Measurements from ENCODE around the gene ARHGAP4.
A peak's percentile ranks its signal among the peaks of the same experiment; 100 is the strongest.

Gene ARHGAP4

DNA sequence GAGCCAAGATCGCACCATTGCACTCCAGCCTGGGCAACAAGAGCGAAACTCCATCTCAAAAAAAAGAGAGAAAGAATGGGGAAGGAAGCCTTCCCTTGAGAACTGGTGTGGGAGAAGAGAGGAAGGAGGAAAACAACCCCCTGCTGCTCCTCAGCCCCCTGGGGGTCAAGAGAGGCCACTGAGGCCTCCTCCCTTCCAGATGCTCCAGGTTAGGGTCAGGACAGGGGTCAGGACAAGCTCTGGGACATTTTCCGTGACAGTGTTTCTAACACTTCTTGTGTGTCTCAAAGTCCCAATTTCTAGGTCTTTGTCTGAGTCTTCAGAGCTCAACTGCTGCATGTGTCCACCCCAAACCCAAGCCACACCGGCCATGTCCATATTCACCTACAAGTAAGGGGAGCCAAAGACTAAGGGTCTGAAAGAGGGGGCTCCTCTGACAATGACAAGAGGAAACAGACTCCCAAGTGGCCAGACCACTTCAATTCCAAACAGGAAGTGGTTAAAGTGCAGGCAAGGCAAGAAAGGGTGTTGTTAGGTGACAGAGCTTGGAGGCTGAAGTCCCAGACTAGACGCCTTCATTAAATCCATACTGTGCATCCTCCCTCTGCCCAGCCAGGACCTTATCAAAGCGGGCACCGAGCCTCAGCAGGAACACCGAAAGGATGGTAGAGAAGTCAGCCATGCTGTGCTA is 48.3 kb downstream of the ARHGAP4 start:
- DNase-seq, result no peak

DNA sequence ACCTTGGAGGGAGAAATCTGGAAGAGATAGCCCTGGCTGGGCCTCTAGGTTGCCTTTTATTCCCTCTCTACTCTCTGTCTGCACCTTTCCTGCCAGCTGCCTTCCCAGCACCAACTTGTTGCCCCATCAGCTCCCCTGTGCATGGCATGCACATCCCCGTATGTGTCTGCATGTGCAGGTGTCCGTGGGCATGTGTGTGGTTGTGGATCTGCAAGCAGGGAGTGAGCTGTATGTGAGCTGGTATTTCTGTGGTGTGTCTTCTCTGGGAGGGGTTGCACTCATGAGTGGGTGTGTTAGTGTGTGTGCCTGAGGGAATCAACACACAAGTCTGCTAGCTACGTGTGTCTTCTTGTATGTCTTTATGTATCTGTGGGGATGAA is 50.0 kb downstream of the ARHGAP4 start:
- no peak for DNase-seq

DNA sequence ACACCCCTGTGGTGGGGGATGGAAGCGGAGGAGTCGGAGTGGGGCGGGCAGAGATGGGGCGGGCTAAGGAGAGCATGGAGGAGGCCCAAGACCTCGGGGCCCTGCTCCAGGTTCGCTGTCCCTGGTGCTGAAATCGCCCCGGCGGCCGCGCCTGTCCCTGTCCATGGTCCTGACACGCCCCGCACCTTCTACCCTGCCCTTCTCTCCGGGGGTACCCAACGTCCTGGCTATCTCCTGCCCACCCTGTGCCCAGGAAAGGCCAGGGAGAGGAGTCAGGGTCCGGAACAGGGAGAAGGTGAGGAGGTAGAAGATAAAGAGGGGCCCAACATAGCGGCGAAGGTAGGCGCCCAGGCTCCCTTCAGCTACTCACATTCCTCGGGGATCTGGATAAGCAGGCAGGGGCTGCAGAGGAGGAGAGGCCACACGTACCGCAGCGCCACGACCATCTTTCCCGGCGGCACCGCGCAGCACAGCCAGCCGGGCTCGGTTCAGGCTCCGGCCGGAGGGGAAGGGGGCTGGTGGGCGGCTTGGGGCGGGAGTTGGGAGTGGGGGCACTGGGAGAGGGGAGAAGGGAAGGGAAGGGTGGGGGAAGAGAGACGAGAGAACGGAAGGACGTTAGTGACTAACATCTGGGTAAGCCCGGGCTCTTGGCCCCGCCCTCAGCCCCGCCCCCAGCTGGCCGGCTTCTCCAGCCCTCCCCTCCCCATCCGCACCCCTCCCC is 50.5 kb downstream of the ARHGAP4 start:
- peak; percentile 44 for DNase-seq

DNA sequence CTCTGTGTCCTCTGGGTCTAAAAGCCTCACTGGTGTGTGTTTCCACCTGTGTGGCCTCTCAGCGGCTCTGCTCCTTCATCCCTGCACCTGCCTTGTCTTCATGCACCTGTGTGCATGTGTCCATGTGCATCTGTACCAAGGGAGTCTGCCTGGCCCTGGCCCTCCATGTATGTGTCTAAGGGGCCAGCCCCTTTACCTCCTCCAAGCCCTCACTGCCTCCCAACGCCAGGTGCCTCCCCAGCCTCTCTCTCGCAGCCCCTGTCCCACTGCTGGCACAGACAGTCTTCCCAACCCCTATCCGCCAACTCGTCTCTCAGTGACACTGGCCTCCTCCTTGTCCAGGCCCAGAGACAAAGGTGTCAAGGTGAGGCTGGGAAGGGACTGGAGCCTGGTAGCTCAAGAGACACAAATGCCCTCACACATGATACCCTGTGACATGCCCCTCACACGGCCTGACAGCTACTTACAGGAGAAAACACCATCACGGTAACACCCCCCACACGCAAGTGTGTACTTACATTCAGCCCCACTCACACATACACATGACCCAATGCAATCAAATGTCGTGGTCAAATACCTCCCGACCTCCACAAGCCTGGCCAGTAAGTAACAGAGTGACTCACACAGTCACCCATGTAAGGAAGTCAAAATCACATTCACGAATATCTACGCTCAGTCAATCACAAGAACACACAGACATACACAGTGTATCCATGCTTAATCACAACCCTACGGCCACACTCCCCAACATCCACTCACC is 51.5 kb downstream of the ARHGAP4 start:
- no peak for DNase-seq

- no peak for DNase-seq
These were observed 52.0 kb downstream of the ARHGAP4 start for GRCh38 chrX:153874085-153874365.

DNA sequence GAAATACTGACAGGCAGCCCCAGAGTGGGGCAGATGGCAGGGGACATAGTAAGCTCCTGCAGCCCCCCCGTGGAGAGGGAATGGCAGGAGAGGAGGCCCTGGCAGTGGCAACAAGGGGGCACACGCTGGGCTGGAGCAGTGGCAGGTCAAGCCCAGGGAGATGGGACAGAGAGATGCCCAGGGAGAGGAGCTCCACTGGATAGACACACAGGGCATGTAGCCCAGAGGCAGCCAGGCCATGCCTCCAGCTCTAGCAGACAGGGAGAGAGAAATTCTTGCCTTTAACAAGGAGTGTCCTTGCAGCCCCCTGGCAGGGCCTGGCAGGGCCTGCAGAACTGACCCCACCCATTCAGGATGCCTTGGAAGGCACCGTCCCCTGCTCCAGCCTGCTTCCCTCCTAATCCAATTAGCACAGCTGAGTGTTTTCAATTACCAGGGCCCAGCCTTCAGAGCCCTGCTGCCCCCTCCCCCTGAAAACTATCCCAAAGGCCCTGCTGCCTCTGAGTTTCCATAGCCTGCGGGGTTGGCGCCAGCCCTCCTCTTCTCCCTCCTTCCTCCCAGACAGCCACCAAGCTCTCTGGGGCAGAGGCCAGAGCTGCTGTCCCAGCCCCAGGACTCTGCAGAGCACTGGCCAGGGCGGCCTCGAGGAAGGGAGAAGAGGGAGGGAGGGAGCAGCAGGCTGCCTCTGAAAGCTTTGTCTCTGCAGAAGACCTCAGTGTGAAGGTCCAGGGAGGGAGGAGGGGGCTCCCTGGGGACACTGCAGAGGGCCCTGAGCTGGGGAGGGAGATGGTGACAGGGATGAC is 52.6 kb downstream of the ARHGAP4 start:
- no peak for DNase-seq

DNA sequence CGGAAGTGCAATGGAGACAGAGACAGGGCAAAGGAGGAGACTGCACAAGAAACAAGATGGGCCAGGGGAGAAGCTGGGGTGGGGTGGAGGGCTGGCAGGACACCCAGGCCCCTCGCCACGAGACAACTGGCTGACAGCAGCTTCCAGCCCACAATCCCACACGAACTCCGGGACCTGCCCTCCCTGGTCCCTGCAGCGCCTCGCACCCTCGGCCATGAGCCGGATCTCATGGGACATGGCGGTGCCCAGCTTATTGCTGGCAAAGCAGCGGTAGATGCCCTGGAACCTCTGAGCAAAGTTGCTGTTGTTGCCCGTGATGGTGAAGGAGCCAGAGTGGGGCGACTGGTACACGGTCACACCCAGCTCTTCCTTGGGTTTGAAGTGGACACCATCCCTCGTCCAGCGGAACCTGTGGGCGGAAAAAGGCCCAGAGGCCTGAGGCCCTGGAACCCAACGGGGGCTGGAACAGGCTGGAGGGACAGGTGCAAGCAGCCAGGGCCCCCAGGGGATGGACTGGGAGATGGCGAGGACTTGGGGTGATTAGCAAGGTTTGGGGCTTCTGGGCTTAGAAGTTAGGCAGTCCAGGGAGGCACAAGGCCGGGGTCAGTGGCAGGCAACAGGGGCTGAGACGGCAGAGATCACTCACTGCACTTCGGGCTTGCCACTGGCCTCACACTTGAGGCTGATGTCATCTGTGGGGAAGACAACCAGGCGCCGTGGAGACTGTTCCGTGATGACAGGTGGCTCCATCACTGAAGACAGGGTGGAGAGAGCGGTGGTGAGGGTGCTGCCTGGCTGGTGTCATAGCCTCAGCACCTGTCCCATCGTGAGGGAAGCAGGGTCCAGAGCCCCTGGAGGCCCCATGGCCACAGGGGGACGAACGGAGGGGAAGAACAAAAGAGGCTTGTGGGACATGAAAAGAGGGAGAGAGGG is 53.9 kb downstream of the ARHGAP4 start:
- DNase-seq, result peak; percentile 35

GRCh38 chrX:153871451-153871850 is 54.6 kb downstream of the ARHGAP4 start:
- DNase-seq, result peak; percentile 19

GRCh38 chrX:153870791-153871360 is 55.2 kb downstream of the ARHGAP4 start:
- DNase-seq, result peak; percentile 14

DNA sequence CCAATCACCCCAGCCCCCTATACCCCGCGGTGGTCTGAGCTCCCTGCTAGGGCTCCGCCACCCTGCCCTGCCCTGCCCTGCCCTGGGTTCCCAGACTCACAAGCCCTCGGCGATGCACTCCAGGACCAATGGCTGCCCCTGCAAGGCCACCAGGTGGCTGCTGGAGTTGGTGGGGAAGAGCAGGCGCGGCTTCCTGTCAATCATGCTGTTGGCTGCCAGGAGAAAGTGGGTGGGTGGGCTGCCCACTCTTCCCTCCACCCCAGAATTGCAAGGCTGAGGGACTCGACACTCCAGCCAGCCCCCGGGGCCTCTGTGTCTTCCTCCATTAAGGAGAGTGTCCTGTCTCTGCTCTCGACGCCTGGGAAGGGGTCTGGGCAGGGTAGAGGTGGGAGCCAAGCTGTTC is 55.8 kb downstream of the ARHGAP4 start:
- no peak for DNase-seq

GRCh38 chrX:153869473-153870287 is 56.4 kb downstream of the ARHGAP4 start:
- no peak for DNase-seq

DNA sequence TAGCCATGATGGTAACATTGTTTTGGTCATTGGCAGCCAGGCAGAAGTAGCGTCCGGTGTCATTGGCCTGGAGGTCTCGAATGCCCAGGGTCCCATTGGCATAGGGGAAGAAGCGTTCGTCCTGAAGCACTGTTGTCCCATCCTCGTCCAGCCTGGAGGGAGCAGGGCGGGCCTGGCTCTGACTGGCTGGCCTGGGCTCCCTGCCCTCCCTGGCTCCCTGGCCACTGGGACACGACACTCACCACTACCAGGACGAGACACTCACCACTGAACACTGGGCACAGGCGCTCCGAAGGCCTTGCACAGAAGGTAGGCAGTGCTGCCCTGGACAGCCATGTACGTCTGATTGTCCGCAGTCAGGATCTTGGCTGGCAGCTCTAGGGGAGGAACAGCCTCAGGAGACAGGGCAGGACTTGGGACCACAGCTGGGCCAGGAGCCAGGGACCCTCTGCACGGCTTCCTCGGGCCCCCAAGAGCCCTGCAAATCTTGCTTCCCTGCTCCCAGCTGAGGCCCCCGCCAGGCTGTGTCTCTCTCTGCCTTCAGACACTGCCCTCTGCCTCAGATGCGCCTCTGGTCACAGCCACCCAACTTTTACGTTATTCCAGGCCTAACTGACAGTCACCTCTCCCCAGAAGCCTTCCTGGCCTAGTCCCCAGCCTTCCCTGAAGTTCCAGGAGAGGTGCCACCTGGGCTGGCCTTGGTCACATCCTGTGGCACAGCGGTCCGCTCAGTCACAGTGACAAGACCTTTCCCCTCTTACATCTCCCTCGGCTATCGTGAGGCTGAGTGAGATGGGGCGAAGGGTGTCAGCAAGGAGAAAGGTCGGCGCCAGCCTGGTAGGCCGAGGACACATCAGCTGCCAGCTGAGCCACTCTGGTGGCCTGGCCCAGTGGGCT is 57.2 kb downstream of the ARHGAP4 start:
- DNase-seq, result no peak

- no peak for DNase-seq
These were observed 58.4 kb downstream of the ARHGAP4 start for GRCh38 chrX:153867671-153868070.

DNA sequence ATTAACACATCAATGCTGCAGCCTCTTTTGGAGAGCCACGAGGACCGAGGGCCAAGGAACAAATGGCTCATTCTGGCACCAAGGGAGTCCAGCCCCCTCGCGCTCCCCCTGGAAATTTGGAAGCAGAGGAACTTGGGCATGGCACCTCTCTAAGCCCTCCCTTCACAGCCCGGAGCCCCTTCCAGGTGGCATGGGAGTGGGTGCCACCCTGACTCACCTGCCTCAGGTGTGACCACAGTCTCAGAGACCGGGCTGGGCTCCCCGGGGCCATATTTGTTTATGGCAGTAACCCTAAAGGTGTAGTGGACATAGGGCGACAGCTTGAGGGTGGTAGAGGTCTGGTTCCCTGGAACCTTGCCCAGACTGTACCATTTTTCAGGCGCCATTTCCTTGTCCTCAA is 58.9 kb downstream of the ARHGAP4 start:
- DNase-seq, result no peak

GRCh38 chrX:153866302-153867019 is 59.6 kb downstream of the ARHGAP4 start:
- DNase-seq, result no peak

GRCh38 chrX:153865685-153866084 is 60.4 kb downstream of the ARHGAP4 start:
- no peak for DNase-seq

DNA sequence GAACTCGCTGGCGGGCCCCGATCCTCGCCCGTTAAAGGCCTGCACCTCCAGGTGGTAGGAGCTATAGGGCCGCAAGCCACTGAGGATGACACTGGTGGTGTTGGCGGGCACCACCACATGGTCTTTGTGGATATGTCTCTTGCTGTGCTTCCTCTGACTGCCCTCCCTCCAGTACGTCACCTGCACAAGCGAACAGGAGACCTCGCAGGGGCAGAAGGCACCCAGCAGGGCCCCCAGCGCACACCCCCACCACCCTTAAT is 60.8 kb downstream of the ARHGAP4 start:
- DNase-seq, result no peak

GRCh38 chrX:153864561-153865320 is 61.3 kb downstream of the ARHGAP4 start:
- no peak for DNase-seq

DNA sequence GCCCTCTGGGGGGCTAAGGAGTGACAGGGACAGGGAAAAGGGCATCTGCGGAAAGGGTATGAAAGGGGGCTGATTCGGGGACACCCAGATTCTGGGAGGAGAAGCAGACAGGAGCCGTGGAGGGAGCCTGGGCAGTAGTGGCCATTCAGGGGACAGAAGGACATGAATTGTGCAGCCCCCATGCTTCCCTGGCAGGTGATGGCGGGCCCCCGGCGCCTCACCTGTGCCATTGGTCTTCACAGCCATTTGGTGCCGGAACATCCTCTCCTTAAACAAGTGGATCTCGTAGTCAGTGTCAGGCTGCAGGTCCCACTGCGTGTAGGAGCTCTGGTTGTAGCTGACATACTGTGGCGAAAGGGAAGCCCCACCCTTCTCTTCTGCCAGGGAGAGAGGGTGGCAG is 62.0 kb downstream of the ARHGAP4 start:
- DNase-seq, result no peak
